Renal cortex interstitium (tissue), 11 donors: ENCODE results near the gene NKX2-3. TPM values are rescaled to one million over a fixed set of nuclear protein-coding genes. Genes with fewer than 3 reads are reported as not detected.

Experiments used
- DNase-seq, 11 donors: peaks; one replicate each; pipeline ENCODE4 v3.0.0-alpha.2; 2013; ENCODE audit warnings: low read depth in 9 of 11, low spot score in 4 of 11; ENCODE audit errors: extremely low read depth in 1 of 11
- polyA plus RNA-seq, 3 donors: library from polyadenylated mRNA; unstranded; fragments of 120-200 nt; gene quantifications; one replicate each; pipeline ENCODE4 v1.2.1, GENCODE V29; 2013; ENCODE audit not compliant: insufficient read length in 3 of 3

The NKX2-3 gene
- polyA plus RNA-seq, 3 donors, result 0.08 TPM; not detected in 2

- no peak for DNase-seq
These were observed 31.6 kb downstream of the NKX2-3 start for GRCh38 chr10:99564361-99564760.

DNA sequence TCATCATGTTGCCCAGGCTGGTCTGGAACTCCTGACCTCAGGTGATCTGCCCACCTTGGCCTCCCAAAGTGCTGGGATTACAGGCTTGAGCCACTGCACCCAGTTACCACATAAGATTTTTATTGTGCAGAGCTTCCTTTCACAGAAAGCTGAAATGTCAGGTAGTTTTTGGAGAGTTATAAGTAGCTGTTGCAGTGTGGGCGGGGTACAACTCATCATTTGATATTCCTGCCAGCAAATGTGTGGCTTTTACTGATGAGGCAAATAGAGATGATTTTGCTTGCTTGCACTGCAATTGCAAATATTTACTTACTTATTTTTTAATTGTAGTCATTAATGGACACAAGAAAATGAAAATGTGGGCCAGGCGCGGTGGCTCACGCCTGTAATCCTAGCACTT is 32.4 kb downstream of the NKX2-3 start:
- DNase-seq, result no peak

GRCh38 chr10:99569253-99569939 is 36.7 kb downstream of the NKX2-3 start:
- DNase-seq, result no peak

- DNase-seq, result no peak
These were observed 37.2 kb downstream of the NKX2-3 start for GRCh38 chr10:99569961-99570360.

GRCh38 chr10:99571816-99572215 is 39.1 kb downstream of the NKX2-3 start:
- DNase-seq, result no peak

GRCh38 chr10:99573790-99574189 is 41.0 kb downstream of the NKX2-3 start:
- no peak for DNase-seq

- no peak for DNase-seq
These were observed 47.2 kb downstream of the NKX2-3 start for GRCh38 chr10:99579971-99580370.

DNA sequence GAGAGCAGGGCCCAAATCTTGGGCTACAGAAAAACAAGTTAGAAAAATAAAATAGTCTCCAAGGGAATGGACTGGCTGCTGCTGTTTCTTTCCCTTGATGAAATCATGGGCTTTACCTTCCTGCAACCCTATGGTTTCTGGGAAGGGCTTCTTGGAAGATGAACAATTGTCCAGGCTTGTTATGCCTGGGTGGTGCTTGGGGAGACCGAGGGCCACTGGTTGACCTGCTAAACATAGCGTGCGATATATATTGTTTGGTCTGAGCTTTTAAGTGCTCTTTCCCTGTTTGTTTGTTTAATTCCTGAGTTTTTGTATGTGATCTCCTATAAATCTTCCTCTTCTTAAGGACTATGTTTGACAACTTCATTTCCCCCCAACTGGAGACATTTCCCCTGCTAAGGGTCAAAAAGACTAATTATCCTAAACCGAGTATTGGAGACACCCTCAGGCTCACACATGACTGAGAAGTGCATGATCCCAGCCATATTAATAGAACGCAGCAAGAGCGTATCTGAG is 49.6 kb downstream of the NKX2-3 start:
- no peak for DNase-seq

GRCh38 chr10:99583687-99584086 is 50.9 kb downstream of the NKX2-3 start:
- DNase-seq, result no peak

Other genes with a start within 250 kb of the NKX2-3 start
- gene CNNM1, start 203.6 kb upstream of the NKX2-3 start, polyA plus RNA-seq, result 1 to 10 TPM; 1.5 to 2.1 (median 1.9) TPM
- 10 to 100 TPM; 75.3 to 87.4 (median 78.5) TPM for gene GOT1, start 102.3 kb upstream of the NKX2-3 start, polyA plus RNA-seq
- gene SLC25A28, start 87.5 kb downstream of the NKX2-3 start, polyA plus RNA-seq, result 10 to 100 TPM; 36.6 to 50.8 (median 38.2) TPM
- gene ENTPD7, start 126.6 kb downstream of the NKX2-3 start, polyA plus RNA-seq, result 10 to 100 TPM; 19.5 to 20.8 (median 20.5) TPM
- gene COX15, start 199.2 kb downstream of the NKX2-3 start, polyA plus RNA-seq, result 10 to 100 TPM; 46.3 to 62.1 (median 56.0) TPM
- gene CUTC, start 199.3 kb downstream of the NKX2-3 start, polyA plus RNA-seq, result 10 to 100 TPM; 22.1 to 26.5 (median 26.4) TPM
- 10 to 100 TPM; 10.3 to 11.0 (median 10.3) TPM for gene ABCC2, start 249.7 kb downstream of the NKX2-3 start, polyA plus RNA-seq